ENCODE data around the gene ACOT6.
"Not testable (repeated sequence)": the region's sequence is repeated elsewhere in the genome, so short reads cannot be mapped to it uniquely, and the experiment has no call there.

Gene ACOT6

DNA sequence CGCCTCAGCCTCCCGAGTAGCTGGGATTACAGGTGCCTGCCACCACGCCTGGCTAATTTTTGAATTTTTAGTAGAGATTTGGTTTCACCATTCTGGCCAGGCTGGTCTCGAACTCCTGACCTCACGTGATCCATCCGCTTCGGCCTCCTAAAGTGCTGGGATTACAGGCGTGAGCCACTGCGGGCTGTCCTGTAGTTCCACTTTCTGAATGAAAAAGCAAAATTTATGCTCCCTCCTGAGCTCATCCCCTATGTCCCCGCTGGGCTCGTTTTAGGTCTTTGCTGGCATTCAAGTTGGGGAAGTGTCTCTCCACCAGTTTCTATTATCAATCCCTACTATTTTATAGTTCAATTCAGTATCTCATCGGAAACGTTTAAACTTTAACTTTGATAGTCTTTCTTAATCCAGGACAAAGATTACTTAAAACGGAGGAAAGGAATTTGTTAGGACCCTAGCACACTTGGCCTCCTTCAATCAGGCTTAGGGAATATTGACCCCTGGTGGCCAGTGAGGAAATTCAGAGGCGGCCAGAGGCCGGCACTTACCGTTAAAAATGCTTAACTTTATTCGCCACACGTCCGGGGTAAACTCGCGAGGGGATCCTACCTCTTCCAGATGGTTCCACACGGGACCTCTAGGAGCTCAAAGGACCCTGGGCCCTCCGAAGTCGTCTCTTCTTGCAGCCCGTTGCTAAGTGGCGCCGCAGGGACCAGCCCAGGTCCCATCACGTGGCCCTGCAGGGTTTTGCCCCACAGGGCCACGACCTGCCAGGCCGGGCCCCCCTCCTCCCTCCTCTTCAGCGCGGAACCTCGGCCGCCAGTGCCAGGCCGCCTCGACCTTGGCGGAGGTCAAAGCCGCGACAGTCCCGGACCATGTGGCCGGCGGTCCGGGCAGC is 21.0 kb downstream of the ACOT6 start:
- POLR2A ChIA-PET, result interaction anchor here (1.0 to 1.5 kb wide), 3 partner anchors 11 to 64 kb away, joined by 3 to 9 read pairs (median 6); partner anchors contain the start of gene ACOT2
- CTCF ChIA-PET, result interaction anchor here (0.6 to 2.1 kb wide), 15 partner anchors 9 to 841 kb away, joined by 3 to 9 read pairs (median 4); partner anchors contain the start of genes ACOT2 and ACOT6
- TF ChIP-seq L3MBTL2 (conservative IDR thresholded peaks at IDR 0.05), result peak; percentile 52
- TF ChIP-seq FOXA1 (IDR thresholded peaks at IDR 0.05), result no peak
- DNase-seq (ENCODE audit: extremely low spot score), result peak; percentile 71

DNA sequence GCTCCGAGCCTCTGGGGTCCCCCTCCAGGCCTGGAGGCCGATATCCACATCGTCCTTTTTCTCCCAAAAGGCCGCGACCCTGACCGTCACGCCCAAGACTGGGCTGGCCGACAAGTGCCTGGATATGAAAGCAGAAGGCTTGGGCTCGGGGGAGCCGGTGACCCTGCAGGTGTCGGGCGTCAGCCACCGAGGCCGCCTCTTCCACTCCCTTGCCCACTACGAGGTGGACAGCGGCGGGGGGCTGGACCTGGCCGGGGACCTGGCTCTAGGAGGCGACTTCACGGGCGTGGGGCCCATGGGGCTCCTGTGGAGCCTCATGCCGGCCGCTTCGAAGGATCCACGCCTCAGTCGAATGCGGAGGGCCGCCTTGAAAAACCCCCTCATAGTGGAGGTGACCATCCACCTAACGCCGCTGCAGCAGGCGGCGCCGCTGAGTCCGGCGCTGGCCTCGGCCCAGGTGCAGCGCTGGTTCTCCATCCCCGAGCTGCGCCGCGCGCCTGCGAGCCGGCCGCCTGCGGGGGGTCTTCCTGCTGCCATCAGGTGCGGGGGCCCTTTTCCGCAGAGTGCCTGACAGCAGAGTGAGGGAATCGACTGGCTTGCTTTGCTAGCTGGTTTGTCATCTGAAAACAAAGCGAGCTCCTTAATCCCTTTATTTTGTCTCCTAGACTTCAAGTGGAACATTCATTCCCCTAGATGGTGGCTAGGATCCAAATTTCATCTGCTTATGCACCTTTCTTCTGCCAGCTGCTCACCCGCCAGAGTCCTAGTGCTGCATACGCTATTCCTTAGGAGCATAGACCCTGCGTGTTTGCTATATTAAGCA is 21.9 kb downstream of the ACOT6 start:
- no peak for DNase-seq (ENCODE audit: extremely low spot score)
- TF ChIP-seq ARNT (IDR thresholded peaks at IDR 0.05), result no peak
- no peak for TF ChIP-seq LEF1 (IDR thresholded peaks at IDR 0.05; ENCODE audit: borderline replicate concordance)
- TF ChIP-seq NFRKB (IDR thresholded peaks at IDR 0.05), result no peak
- no peak for TF ChIP-seq FOXK2 (IDR thresholded peaks at IDR 0.05)
- TF ChIP-seq BHLHE40 (IDR thresholded peaks at IDR 0.05; ENCODE audit: borderline replicate concordance), result no peak
- TF ChIP-seq FOXA1 (IDR thresholded peaks at IDR 0.05), result no peak
- no peak for TF ChIP-seq ZNF384 (IDR thresholded peaks at IDR 0.05)
- no peak for TF ChIP-seq ELF4 (IDR thresholded peaks at IDR 0.05)
- TF ChIP-seq FOXM1 (IDR thresholded peaks at IDR 0.05; ENCODE audit: borderline replicate concordance), result no peak
- TF ChIP-seq TARDBP (IDR thresholded peaks at IDR 0.05), result no peak
- TF ChIP-seq L3MBTL2 (conservative IDR thresholded peaks at IDR 0.05), result no peak
- no peak for TF ChIP-seq HDGF (IDR thresholded peaks at IDR 0.05; ENCODE audit: borderline replicate concordance)
- TF ChIP-seq SUZ12 (IDR thresholded peaks at IDR 0.05), result no peak
- ChIA-PET CTCF (interaction anchor here (0.7 to 2.1 kb wide), 7 partner anchors 15 to 399 kb away, joined by 3 to 9 read pairs (median 4); no protein-coding TSS in a partner anchor), POLR2A (interaction anchor here (1.3 kb wide), 1 partner anchor 144 kb away, joined by 3 read pairs; the partner anchor contains the start of gene RIOX1)

- POLR2A ChIA-PET; CTCF ChIA-PET; DNase-seq (ENCODE audit: extremely low spot score): not testable (repeated sequence)
These were observed 24.0 kb downstream of the ACOT6 start for GRCh38 chr14:73636355-73636754.

DNA sequence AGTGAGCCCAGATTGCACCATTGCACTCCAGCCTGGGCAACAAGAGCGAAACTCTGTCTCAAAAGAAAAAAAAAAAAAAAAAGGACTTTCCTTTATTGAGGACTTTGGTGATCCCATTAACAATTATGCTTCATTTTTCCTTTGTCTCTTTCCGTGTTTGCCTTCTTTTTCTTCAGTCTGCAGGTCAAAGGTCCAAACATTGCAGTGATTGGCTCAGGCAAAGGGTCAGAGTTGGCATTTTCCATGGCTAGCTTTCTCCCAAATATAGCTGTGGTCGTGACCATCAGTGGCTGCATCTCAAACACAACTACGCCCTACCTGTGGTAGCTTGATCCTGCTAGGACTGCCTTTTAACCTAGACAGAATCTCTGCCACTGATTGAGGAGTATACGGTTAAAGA is 25.5 kb downstream of the ACOT6 start:
- ChIA-PET CTCF (no interaction called here), POLR2A (no interaction called here)
- TF ChIP-seq, protein P1, sequence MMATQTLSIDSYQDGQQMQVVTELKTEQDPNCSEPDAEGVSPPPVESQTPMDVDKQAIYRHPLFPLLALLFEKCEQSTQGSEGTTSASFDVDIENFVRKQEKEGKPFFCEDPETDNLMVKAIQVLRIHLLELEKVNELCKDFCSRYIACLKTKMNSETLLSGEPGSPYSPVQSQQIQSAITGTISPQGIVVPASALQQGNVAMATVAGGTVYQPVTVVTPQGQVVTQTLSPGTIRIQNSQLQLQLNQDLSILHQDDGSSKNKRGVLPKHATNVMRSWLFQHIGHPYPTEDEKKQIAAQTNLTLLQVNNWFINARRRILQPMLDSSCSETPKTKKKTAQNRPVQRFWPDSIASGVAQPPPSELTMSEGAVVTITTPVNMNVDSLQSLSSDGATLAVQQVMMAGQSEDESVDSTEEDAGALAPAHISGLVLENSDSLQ (IDR thresholded peaks at IDR 0.05), result no peak
- TF ChIP-seq SP1 (IDR thresholded peaks at IDR 0.05), result no peak
- TF ChIP-seq CTBP1 (IDR thresholded peaks at IDR 0.05; ENCODE audit: borderline replicate concordance), result no peak
- no peak for TF ChIP-seq SUZ12 (IDR thresholded peaks at IDR 0.05)
- no peak for TF ChIP-seq ZNF384 (IDR thresholded peaks at IDR 0.05)
- TF ChIP-seq LEF1 (IDR thresholded peaks at IDR 0.05; ENCODE audit: borderline replicate concordance), result no peak
- no peak for TF ChIP-seq ELF4 (IDR thresholded peaks at IDR 0.05)
- no peak for TF ChIP-seq ARNT (IDR thresholded peaks at IDR 0.05)
- TF ChIP-seq NFRKB (IDR thresholded peaks at IDR 0.05), result no peak
- no peak for DNase-seq (ENCODE audit: extremely low spot score)

DNA sequence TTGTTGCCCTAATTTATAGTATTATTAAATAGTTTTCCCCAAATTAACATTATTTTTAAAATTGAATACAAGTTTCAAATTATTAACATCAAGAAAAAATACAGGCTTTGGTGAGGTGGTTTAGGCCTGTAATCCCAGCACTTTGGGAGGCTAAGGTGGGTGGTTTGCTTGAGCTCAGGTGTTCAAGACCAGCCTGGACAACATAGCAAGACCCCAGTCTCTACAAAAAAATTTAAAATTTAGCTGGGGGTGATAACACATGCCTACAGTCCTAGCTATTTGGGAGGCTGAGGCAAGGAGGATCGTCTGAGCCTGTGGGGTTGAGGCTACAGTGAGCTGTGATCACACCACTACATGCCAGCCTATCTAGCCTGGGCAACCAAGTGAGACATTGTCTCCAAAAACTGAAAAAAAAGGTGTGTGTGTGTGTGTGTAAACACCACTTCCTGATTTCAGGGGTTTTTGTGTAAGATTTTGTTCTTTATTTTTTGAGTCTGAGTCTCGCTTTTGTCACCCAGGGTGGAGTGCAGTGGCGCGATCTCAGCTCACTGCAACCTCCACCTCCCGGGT is 28.6 kb downstream of the ACOT6 start:
- DNase-seq (ENCODE audit: extremely low spot score), result no peak
- CTCF ChIA-PET, result no interaction called here
- no peak for TF ChIP-seq ZNF384 (IDR thresholded peaks at IDR 0.05)
- no peak for TF ChIP-seq NFRKB (IDR thresholded peaks at IDR 0.05)
- TF ChIP-seq CTBP1 (IDR thresholded peaks at IDR 0.05; ENCODE audit: borderline replicate concordance), result no peak
- TF ChIP-seq FOXM1 (IDR thresholded peaks at IDR 0.05; ENCODE audit: borderline replicate concordance), result no peak
- TF ChIP-seq ELF4 (IDR thresholded peaks at IDR 0.05), result no peak
- no peak for TF ChIP-seq ARNT (IDR thresholded peaks at IDR 0.05)
- no peak for TF ChIP-seq LEF1 (IDR thresholded peaks at IDR 0.05; ENCODE audit: borderline replicate concordance)
- TF ChIP-seq, protein P1 (IDR thresholded peaks at IDR 0.05), result no peak
- no peak for TF ChIP-seq TARDBP (IDR thresholded peaks at IDR 0.05)
- no peak for TF ChIP-seq L3MBTL2 (conservative IDR thresholded peaks at IDR 0.05)
- TF ChIP-seq FOXK2 (IDR thresholded peaks at IDR 0.05), result no peak
- TF ChIP-seq HDGF (IDR thresholded peaks at IDR 0.05; ENCODE audit: borderline replicate concordance), result no peak
- no peak for TF ChIP-seq FOXA1 (IDR thresholded peaks at IDR 0.05)
- POLR2A ChIA-PET, result interaction anchor here (1.2 kb wide), 1 partner anchor 28 kb away, joined by 4 read pairs; the partner anchor contains the start of gene ACOT6

- TF ChIP-seq, protein P1 (IDR thresholded peaks at IDR 0.05), result no peak
- TF ChIP-seq SP1 (IDR thresholded peaks at IDR 0.05) (no peak), L3MBTL2 (conservative IDR thresholded peaks at IDR 0.05) (peak; percentile 96), FOXK2 (IDR thresholded peaks at IDR 0.05) (no peak), CTBP1 (IDR thresholded peaks at IDR 0.05; ENCODE audit: borderline replicate concordance) (no peak)
- CTCF ChIA-PET, result interaction anchor here (1.2 kb wide), 1 partner anchor 12 kb away, joined by 4 read pairs; no protein-coding TSS in a partner anchor
- POLR2A ChIA-PET, result interaction anchor here (0.6 to 3.1 kb wide), 7 partner anchors 12 to 375 kb away, joined by 3 to 13 read pairs (median 3); partner anchors contain the start of genes ACOT2, BBOF1, ENTPD5 and PNMA1
- peak; percentile 97 for DNase-seq (ENCODE audit: extremely low spot score)
These were observed 32.4 kb downstream of the ACOT6 start, which contains the start of gene DNAL1 for GRCh38 chr14:73644531-73645247. TSS of gene DNAL1 (plus strand) at chr14:73644986. CDS start at chr14:73645040, 54 bp downstream.

Measured in HEK293T (cell line).